ENCODE measurements around the gene COX8C. TPM values are rescaled to one million over a fixed set of nuclear protein-coding genes. Genes with fewer than 3 reads are reported as not detected.
"Not testable (repeated sequence)": the region's sequence is repeated elsewhere in the genome, so short reads cannot be mapped to it uniquely, and the experiment has no call there.

The COX8C gene
- polyA plus RNA-seq, 1 donor = 0.89 TPM

DNA sequence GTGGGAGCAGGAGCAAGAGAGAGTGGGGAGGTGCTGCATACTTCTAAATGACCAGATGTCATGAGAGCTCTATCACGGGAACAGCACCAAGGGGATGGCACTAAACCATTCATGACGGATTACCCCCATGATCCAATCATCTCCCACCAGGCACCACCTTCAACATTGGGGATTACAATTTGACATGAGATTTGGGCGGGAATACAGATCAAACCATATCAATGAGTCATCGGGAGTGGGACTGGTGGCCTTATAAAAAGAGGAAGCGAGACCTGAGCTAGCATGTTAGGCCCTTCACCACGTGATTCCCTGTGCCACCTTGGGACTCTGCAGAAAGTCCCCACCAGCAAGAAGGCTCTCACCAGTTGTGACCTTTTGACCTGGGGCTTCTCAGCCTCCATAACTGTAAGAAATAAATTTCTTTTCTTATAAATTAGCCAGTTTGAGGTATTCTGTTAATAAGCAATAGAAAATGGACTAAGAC lies 28.7 kb downstream of the COX8C start:
- DNase-seq = no peak

DNA sequence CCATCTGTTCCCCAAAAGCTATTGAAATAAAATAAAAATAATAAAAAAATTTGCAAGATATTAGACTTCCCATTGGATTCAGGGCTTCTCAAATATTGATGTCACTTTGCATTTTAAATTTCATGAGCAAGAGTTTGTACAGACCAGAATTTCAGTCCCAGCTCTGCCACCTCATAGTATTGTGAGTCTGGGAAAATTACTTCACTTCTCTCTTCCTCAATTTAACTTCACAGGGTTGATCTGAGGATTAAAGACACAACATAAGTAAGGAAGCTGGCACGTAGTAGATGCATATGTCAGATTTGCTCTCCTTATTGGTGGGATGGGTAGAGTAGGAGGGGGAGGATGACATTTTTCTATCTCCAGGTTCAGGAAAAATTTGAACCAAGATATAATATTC lies 32.8 kb downstream of the COX8C start:
- DNase-seq = no peak

DNA sequence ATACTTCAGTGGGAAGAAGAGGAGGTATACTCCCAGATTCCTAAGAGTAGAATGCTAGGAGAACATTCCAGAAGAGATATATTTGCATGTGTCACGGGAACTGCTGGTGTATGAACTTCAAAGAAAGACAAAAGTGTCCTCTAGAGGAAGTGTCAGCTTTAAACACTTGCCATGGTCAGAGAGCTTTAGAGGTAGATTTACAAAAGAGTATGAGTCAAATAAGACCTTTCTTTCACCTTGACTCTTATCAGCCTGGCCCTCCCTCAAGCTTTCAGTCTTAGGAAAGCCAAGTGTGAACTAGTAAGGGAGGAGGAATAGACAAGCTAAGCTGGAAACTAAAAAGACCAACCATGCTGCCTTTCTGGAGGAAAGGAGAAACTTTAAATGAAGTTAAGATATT lies 34.7 kb downstream of the COX8C start:
- DNase-seq = no peak

DNA sequence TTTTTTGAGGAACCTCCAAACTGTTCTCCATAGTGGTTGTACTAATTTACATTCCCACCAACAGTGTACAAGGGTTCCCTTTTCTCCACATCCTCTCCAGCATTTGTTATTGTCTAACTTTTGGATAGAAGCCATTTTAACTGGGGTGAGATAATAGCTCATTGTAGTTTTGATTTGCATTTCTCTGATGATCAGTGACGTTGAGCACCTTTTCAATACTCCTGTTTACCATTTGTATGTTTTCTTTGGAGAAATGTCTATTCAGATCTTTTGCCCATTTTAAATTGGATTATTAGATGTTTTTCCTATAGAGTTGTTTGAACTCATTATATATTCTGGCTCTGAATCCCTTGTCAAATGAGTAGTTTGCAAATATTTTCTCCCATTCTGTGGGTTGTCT lies 37.3 kb downstream of the COX8C start:
- DNase-seq = not testable (repeated sequence)

DNA sequence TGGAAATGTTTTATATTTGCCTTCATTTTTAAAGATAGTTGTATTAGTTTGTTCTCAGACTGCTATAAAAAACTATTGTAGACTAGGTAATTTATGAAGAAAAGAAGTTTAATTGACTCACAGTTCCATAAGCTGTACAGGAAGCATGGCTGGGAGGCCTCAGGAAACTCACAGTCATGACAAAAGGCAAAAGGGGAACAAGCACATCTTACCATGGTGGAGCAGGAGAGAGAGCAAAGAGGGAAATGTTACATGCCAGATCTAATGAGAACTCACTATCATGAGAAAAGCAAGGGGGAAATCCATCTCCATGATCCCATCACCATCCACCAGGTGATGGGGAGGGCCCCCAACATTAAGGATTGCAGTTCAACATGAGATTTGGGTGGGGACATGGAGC lies 48.2 kb downstream of the COX8C start:
- no peak for DNase-seq

DNA sequence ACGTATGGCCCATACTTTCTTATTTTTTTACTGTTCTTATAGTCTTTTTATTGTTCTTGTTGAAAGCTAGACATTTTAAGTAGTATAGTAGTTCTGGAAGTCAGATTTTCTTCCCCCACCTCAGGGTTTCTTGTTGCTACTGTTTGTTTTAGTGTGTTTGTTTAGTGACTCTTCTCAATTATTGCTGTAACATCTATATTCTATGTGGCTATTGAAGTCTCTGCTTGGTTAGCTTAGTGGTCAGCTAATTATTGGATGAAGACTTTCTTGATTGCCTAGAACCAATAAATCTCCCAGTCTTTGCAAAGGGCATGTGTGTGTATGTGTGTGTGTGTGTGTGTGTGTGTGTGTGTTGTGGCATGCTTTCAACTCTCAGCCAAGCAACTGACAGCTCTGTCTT lies 49.5 kb downstream of the COX8C start:
- DNase-seq = no peak

Other genes with a start within 250 kb of the COX8C start
- 16.5 TPM for gene ITPK1, start 231.3 kb upstream of the COX8C start, polyA plus RNA-seq (ENCODE audit: insufficient read length)
- gene MOAP1, start 162.3 kb upstream of the COX8C start, polyA plus RNA-seq (ENCODE audit: insufficient read length) = 25.8 TPM
- gene LYSET, start 161.9 kb upstream of the COX8C start, polyA plus RNA-seq (ENCODE audit: insufficient read length) = 16.0 TPM
- 6.8 TPM for gene GON7, start 140.1 kb upstream of the COX8C start, polyA plus RNA-seq (ENCODE audit: insufficient read length)
- 22.8 TPM for gene UBR7, start 139.9 kb upstream of the COX8C start, polyA plus RNA-seq (ENCODE audit: insufficient read length)
- 19.3 TPM for gene BTBD7, start 14.1 kb upstream of the COX8C start, polyA plus RNA-seq (ENCODE audit: insufficient read length)
- 0.58 TPM for gene UNC79, start 83.8 kb downstream of the COX8C start, polyA plus RNA-seq (ENCODE audit: insufficient read length)